ENCODE measurements around the gene SLC2A4RG.

DNA sequence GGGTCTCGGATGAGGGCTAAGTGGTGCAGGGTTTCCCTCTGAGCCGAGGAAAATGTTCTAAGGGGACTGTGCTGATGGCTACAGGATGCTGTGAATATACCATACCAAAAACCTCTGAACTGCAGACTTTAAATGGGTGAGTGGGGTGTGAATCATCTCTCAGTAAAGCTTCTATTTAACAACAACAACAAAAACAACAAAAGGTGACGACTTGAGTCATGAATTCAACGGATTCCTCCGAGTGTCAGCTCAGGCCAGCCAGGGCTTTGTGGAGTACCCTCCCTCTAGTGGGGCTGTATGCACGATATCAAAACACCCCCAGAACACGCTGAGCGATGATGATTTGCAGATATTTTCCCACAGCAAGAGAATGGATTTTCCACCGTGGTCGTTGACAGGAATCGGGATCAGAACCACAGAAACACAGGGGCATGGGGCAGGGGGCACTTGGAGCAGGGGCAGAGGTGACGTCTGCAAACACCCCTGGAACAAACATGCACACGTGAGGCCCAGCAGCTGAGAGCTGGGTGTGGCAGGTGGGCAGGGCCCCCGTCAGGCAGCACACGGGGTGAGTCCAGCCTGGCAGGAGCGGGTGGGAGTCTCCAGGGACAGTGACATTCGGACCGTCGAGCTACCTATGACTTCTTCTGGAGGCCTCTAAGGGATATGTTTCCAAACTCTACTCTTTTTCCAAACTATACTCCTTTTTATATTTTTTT, 38.6 kb downstream of the SLC2A4RG start:
- no peak for TF ChIP-seq CTCF (IDR thresholded peaks at IDR 0.05)
- TF ChIP-seq POLR2A (IDR thresholded peaks at IDR 0.05) = no peak
